Suprapubic skin (tissue), 4 donors: Measurements from ENCODE around the gene ASTN2. TPM values are rescaled to one million over a fixed set of nuclear protein-coding genes. Genes with fewer than 3 reads are reported as not detected.
A peak's percentile ranks its signal among the peaks of the same experiment; 100 is the strongest.

Experiments used
- DNase-seq, 2 donors: peaks; one replicate each; pipeline ENCODE4 v3.0.0-alpha.2; 2019; ENCODE audit warnings: low spot score in 2 of 2
- H3K27ac ChIP-seq: fragments of 200-600 bp; sonication (generic); one replicate; pipeline ENCODE4 v1.5.1; 2019
- H3K27me3 ChIP-seq: fragments of 200-600 bp; sonication (generic); one replicate; pipeline ENCODE4 v1.5.1; 2019
- H3K36me3 ChIP-seq: fragments of 200-600 bp; sonication (generic); one replicate; pipeline ENCODE4 v1.5.1; 2019
- H3K4me1 ChIP-seq: fragments of 200-600 bp; sonication (generic); one replicate; pipeline ENCODE4 v1.5.1; 2019
- H3K4me3 ChIP-seq: fragments of 200-600 bp; sonication (generic); one replicate; pipeline ENCODE4 v1.5.1; 2019; ENCODE audit warnings: mild to moderate bottlenecking
- H3K9me3 ChIP-seq: fragments of 200-600 bp; sonication (generic); one replicate; pipeline ENCODE4 v1.5.1; 2019
- EP300 ChIP-seq: sonication (generic); formaldehyde crosslinking; IDR thresholded peaks from one replicate; pipeline ENCODE4 v1.6.1; 2017; ENCODE audit warnings: antibody characterized with exemption
- POLR2A ChIP-seq, 2 donors: fragments of 450-650 bp; IDR thresholded peaks; one replicate each; pipeline ENCODE4 v1.6.1; 2017; ENCODE audit warnings: antibody characterized with exemption in 2 of 2, mild to moderate bottlenecking in 2 of 2, moderate library complexity in 2 of 2
- POLR2AphosphoS5 ChIP-seq, 3 donors: sonication (generic); formaldehyde crosslinking; IDR thresholded peaks; one replicate each; pipeline ENCODE4 v1.6.1; 2017; ENCODE audit warnings: antibody characterized with exemption in 3 of 3
- WGBS: methylation state at CpG from one replicate; pipeline ENCODE4 v1.1.5; 2018; 5-methylcytosine and 5-hydroxymethylcytosine counted together
- total RNA-seq, 4 donors: library from RNA; depleted of rRNA; stranded (reverse); fragments of >200 nt; gene quantifications; one replicate each; pipeline ENCODE4 v1.1.0, GENCODE V29; 2016
- TF ChIP-seq, protein P1 (sequence below), 2 donors: fragments of 200-600 bp in 1 of 2; fragments of 450-650 bp in 1 of 2; sonication (generic) in 1 of 2; IDR thresholded peaks; one replicate each; pipeline ENCODE4 v1.5.1; 2016 to 2019; ENCODE audit warnings: antibody characterized with exemption in 2 of 2, mild to moderate bottlenecking in 1 of 2, moderate library complexity in 1 of 2

ASTN2 gene
- total RNA-seq, 4 donors from 2014 or later, result 2.0 to 6.9 (median 3.8) TPM

DNA sequence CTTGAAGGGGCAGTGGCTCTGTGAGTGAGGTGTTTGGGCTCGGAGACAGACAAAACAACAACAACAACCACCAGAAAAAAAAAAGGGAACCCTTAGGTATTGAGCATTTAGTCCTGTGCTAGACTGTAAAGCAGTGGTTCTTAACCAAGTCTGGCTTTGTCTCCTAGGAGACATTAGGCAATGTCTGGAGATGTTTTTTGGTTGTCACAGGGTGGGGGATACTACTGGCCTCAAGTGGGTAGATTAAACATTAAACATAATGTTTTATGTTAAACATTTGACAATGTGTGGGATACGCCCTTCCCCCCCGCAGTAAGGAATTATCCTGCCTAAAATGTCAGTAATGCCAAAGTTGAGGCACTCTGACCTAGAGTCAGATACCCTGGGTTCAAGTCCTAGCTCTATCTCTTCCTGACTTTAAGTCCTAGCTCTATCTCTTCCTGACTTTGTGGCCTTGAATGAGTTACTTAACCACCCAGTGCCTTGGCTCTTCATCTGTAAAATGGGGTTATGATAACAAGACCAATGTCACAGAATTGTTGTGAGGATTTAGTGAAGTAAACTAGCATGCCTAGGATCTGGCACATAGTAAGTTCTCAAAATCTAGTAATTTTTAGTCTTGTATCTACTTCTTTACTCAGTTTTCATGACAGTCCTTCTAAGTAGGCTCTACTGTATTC lies 725.9 kb downstream of the ASTN2 start:
- H3K4me1 ChIP-seq, result peaks cover 41% of the 10 kb centered on the region

DNA sequence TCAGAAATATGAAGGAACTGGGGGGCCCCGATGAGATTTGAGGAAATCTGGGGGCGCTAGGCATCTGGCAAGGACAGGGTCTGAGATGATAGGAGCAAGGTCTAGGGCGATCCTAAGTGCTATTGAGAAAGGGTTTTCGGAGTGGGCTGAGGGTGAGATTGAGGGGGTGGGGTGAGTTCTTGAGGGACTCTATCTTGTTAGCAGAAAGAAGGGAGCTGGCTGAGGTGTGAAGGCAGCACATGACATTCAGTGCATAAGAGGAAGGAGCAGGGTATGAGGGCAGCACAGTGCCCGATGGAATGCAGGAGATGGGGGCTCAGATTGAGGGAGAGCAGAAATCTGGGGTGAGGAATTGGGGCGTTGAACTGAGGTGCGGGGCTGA lies 727.1 kb downstream of the ASTN2 start:
- TF ChIP-seq POLR2AphosphoS5 (IDR thresholded peaks at IDR 0.05) (no peak), POLR2A (IDR thresholded peaks at IDR 0.05) (no peak), EP300 (no peak)
- TF ChIP-seq, protein P1, sequence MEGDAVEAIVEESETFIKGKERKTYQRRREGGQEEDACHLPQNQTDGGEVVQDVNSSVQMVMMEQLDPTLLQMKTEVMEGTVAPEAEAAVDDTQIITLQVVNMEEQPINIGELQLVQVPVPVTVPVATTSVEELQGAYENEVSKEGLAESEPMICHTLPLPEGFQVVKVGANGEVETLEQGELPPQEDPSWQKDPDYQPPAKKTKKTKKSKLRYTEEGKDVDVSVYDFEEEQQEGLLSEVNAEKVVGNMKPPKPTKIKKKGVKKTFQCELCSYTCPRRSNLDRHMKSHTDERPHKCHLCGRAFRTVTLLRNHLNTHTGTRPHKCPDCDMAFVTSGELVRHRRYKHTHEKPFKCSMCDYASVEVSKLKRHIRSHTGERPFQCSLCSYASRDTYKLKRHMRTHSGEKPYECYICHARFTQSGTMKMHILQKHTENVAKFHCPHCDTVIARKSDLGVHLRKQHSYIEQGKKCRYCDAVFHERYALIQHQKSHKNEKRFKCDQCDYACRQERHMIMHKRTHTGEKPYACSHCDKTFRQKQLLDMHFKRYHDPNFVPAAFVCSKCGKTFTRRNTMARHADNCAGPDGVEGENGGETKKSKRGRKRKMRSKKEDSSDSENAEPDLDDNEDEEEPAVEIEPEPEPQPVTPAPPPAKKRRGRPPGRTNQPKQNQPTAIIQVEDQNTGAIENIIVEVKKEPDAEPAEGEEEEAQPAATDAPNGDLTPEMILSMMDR (IDR thresholded peaks at IDR 0.05), result no peak
- peak overlapping the region; percentile 73 for H3K4me3 ChIP-seq
- peaks cover 29% of the 10 kb centered on the region for H3K4me1 ChIP-seq
- no peaks in the 10 kb centered on the region for H3K27me3 ChIP-seq
- 13% methylated on average over 7 of the region's 7 CpGs for WGBS
- no peak for DNase-seq
- H3K9me3 ChIP-seq, result no peaks in the 10 kb centered on the region
- no peak overlapping the region for H3K27ac ChIP-seq
- H3K36me3 ChIP-seq, result no peaks in the 10 kb centered on the region

More for the DNA sequence above, 725.9 kb downstream of the ASTN2 start:
- no peaks in the 10 kb centered on the region for H3K9me3 ChIP-seq
- WGBS, result 86% methylated on average over 3 of the region's 3 CpGs
- DNase-seq, result no peak
- H3K27ac ChIP-seq, result no peak overlapping the region
- no peaks in the 10 kb centered on the region for H3K36me3 ChIP-seq
- TF ChIP-seq, protein P1 (IDR thresholded peaks at IDR 0.05), result no peak
- TF ChIP-seq POLR2AphosphoS5 (IDR thresholded peaks at IDR 0.05) (no peak), EP300 (no peak), POLR2A (IDR thresholded peaks at IDR 0.05) (no peak)
- H3K27me3 ChIP-seq, result no peaks in the 10 kb centered on the region
- no peak overlapping the region for H3K4me3 ChIP-seq

DNA sequence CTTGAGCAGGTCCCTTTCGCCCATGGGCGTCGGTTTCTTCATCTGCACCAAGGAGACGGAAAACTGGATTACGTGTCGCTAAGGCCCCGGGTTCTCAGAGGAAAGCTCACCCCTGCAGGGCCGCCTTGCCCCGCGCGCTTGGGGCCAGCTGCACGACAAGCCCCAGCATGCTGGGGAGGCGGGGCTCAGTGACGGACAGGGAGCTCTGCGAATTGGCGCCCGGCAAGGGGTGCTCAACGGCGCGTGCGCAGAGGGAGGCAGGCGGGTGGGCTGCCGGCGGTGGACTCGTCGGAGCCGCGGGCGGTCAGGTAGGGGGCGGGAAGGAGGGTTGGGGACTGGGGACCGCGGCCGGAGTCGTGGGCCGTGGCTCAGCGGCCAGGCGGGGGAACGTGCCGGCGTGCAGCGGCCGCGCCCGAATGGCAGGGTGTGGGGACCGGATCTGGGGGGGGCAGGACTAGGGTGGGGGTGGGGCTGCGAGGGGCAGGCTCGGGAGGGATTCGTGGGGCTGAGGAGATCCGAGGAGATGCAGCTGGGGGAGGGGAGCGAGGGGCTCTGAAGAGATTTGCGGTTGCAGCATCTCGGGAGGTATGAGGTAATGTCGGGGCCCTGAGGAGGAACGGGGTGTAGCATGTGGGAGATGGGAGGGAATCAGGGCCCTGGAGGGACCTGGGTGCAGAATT lies 727.6 kb downstream of the ASTN2 start, which contains the start of gene TRIM32:
TSS of gene TRIM32 (plus strand) at position 232 of the 680 bp plus-strand sequence. CDS start 10,438 bp downstream, outside the sequence.
- Histone ChIP-seq H3K9me3 (no peaks in the 10 kb centered on the region), H3K4me3 (peak within 1 kb of the TSS; percentile 73), H3K27ac (peak within 1 kb of the TSS; percentile 76), H3K27me3 (no peaks in the 10 kb centered on the region), H3K4me1 (peaks cover 25% of the 10 kb centered on the region), H3K36me3 (no peaks in the 10 kb centered on the region)
- TF ChIP-seq POLR2AphosphoS5 (IDR thresholded peaks at IDR 0.05) (no peak), POLR2A (IDR thresholded peaks at IDR 0.05) (no peak), EP300 (no peak)
- TF ChIP-seq, protein P1 (IDR thresholded peaks at IDR 0.05), result no peak
- DNase-seq, result peak; percentile 94
- under 1% methylated on average over 36 of the region's 54 CpGs for WGBS

DNA sequence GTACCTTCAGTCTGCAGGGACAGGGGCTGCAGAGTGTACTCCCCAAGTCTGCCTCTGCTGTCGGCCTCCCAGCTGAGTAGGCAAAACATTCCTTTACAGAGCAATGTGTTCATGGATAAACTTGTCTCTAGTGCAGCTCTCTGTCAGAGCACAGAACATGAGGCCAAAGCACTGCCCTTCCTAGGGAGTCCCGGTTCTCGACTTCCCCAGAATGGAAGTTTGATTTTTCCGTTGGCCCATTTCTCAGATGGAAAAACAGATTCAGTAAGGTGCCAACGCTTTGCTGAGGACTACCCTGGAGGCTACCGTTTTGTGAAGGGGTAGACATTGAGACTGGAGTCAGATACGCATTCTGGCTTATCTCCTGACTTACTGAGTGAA lies 728.2 kb downstream of the ASTN2 start:
- TF ChIP-seq POLR2AphosphoS5 (IDR thresholded peaks at IDR 0.05), result no peak
- TF ChIP-seq EP300, result no peak
- TF ChIP-seq POLR2A (IDR thresholded peaks at IDR 0.05), result no peak
- TF ChIP-seq, protein P1 (IDR thresholded peaks at IDR 0.05), result no peak
- Histone ChIP-seq H3K27ac (no peak overlapping the region), H3K27me3 (no peaks in the 10 kb centered on the region), H3K4me3 (peak overlapping the region; percentile 73), H3K9me3 (no peaks in the 10 kb centered on the region), H3K4me1 (peaks cover 25% of the 10 kb centered on the region), H3K36me3 (no peaks in the 10 kb centered on the region)
- WGBS, result 18% methylated on average over 6 of the region's 7 CpGs
- no peak for DNase-seq

DNA sequence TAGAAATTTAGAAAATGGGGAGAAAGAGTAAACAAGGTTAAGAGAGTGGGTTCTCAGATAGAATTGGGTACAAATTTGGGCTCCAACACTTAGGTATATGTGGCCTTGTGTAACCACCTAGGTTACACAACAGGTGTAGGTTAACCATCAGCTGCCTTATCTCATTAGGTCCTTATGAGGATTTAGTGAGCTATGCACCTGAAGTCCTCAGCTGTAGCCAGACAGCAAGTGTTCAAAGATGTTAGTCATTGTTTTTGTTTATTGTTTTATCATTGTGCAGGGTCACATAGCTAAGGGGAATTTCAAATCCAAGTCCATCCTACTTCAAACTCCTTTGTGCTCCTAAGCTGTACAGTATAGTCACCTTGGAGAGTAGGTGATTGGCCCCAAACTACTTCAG lies 728.7 kb downstream of the ASTN2 start:
- peak overlapping the region; percentile 73 for H3K4me3 ChIP-seq
- H3K27ac ChIP-seq, result no peak overlapping the region
- TF ChIP-seq POLR2AphosphoS5 (IDR thresholded peaks at IDR 0.05) (no peak), POLR2A (IDR thresholded peaks at IDR 0.05) (no peak), EP300 (no peak)
- TF ChIP-seq, protein P1 (IDR thresholded peaks at IDR 0.05), result no peak
- no peaks in the 10 kb centered on the region for H3K36me3 ChIP-seq
- DNase-seq, result no peak
- H3K9me3 ChIP-seq, result no peaks in the 10 kb centered on the region
- H3K4me1 ChIP-seq, result peaks cover 25% of the 10 kb centered on the region
- no peaks in the 10 kb centered on the region for H3K27me3 ChIP-seq
